HepG2 (cell line): ENCODE results near the gene IFITM10. TPM values are rescaled to one million over a fixed set of nuclear protein-coding genes. Genes with fewer than 3 reads are reported as not detected.

Experiments
- E2F1 ChIP-seq: sonication (generic); formaldehyde crosslinking; IDR thresholded peaks from 2 replicates; pipeline ENCODE4 v1.5.0; 2020; ENCODE audit warnings: missing genetic modification reagents
- ESRRA ChIP-seq: sonication (generic); formaldehyde crosslinking; IDR thresholded peaks from 2 replicates; pipeline ENCODE4 v1.5.1; 2020; ENCODE audit warnings: mild to moderate bottlenecking, low read depth, missing genetic modification reagents
- HOXA9 ChIP-seq: sonication (generic); formaldehyde crosslinking; IDR thresholded peaks from 2 replicates; pipeline ENCODE4 v1.8.1; 2022; ENCODE audit warnings: missing genetic modification reagents, mild to moderate bottlenecking, moderate library complexity, borderline replicate concordance
- NBN ChIP-seq: fragments of 450-650 bp; conservative IDR thresholded peaks from 2 replicates; pipeline ENCODE4 v1.6.1; 2017
- REXO4 ChIP-seq: sonication (generic); formaldehyde crosslinking; IDR thresholded peaks from 2 replicates; pipeline ENCODE4 v1.8.0; 2022; ENCODE audit warnings: missing genetic modification reagents, mild to moderate bottlenecking, borderline replicate concordance
- TEAD3 ChIP-seq: optimal IDR thresholded peaks from 2 replicates; pipeline ENCODE3; 2016; ENCODE audit warnings: borderline replicate concordance
- ZC3H4 ChIP-seq: sonication (generic); formaldehyde crosslinking; IDR thresholded peaks from 2 replicates; pipeline ENCODE4 v1.4.0; 2020; ENCODE audit warnings: missing genetic modification reagents, borderline replicate concordance
- ZFP62 ChIP-seq: sonication (generic); formaldehyde crosslinking; IDR thresholded peaks from 2 replicates; pipeline ENCODE4 v1.4.0; 2020; ENCODE audit warnings: missing genetic modification reagents
- ZNF839 ChIP-seq: sonication (generic); formaldehyde crosslinking; IDR thresholded peaks from 2 replicates; pipeline ENCODE4 v1.4.0; 2020; ENCODE audit warnings: missing genetic modification reagents, mild to moderate bottlenecking, borderline replicate concordance
- polyA plus RNA-seq, 8 experiments: library from polyadenylated mRNA; depleted of rRNA in 3 of 8; stranded (reverse) in 7 of 8; unstranded in 1 of 8; fragments of >200 nt; fragmentation: Illumina TruSeq in 4 of 8; extraction: Trizol in 4 of 8; gene quantifications; 2 replicates each; pipeline versions ENCODE4 v1.2.1 to v1.2.3, GENCODE V29; 2011 to 2016; ENCODE audit warnings: low read depth in 4 of 8, missing spikeins in 1 of 8, mixed read lengths in 1 of 8; ENCODE audit not compliant: insufficient read depth in 1 of 8
- total RNA-seq, 5 experiments: library from RNA; depleted of rRNA; stranded (reverse); fragments of >200 nt; fragmentation: Illumina TruSeq; extraction: Trizol; gene quantifications; 2 replicates each; pipeline ENCODE4 v1.2.3, GENCODE V29; 2016; ENCODE audit warnings: low read depth in 1 of 5
- TF ChIP-seq, protein P1 (sequence below): fragments of 450-650 bp; IDR thresholded peaks from 2 replicates; pipeline ENCODE4 v1.6.1; 2016
- TF ChIP-seq, protein P2 (sequence below): sonication (generic); formaldehyde crosslinking; IDR thresholded peaks from 2 replicates; pipeline ENCODE4 v1.4.0; 2020; ENCODE audit warnings: missing genetic modification reagents, borderline replicate concordance
- TF ChIP-seq, protein P3 (sequence below): sonication (generic); formaldehyde crosslinking; IDR thresholded peaks from 2 replicates; pipeline ENCODE4 v1.4.0; 2020; ENCODE audit warnings: missing genetic modification reagents, borderline replicate concordance
- TF ChIP-seq, protein P4 (sequence below): sonication (generic); formaldehyde crosslinking; IDR thresholded peaks from 2 replicates; pipeline ENCODE4 v1.5.0; 2020; ENCODE audit warnings: mild to moderate bottlenecking, missing genetic modification reagents, borderline replicate concordance

Gene IFITM10
- total and polyA plus RNA-seq, 2 of the 13 experiments (the other 11 are each of a cell fraction or from before 2014, with no cell fraction given) = 0.09 to 0.13 TPM

GRCh38 chr11:1745701-1746320 is 4.6 kb downstream of the IFITM10 start (continued):
- TF ChIP-seq ZNF839 (CRISPR knock-in tag) (no peak), HOXA9 (CRISPR knock-in tag) (0 out of 2 replicates have a peak, but pooled peaks have one; percentile 33), ESRRA (no peak), ZFP62 (CRISPR knock-in tag) (no peak), TEAD3 (CRISPR knock-in tag) (no peak), E2F1 (CRISPR knock-in tag) (no peak), REXO4 (CRISPR knock-in tag) (no peak), NBN (0 out of 2 replicates have a peak, but pooled peaks have one; percentile 6), ZC3H4 (no peak)
- TF ChIP-seq, protein P1, sequence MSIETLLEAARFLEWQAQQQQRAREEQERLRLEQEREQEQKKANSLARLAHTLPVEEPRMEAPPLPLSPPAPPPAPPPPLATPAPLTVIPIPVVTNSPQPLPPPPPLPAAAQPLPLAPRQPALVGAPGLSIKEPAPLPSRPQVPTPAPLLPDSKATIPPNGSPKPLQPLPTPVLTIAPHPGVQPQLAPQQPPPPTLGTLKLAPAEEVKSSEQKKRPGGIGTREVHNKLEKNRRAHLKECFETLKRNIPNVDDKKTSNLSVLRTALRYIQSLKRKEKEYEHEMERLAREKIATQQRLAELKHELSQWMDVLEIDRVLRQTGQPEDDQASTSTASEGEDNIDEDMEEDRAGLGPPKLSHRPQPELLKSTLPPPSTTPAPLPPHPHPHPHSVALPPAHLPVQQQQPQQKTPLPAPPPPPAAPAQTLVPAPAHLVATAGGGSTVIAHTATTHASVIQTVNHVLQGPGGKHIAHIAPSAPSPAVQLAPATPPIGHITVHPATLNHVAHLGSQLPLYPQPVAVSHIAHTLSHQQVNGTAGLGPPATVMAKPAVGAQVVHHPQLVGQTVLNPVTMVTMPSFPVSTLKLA = peak; percentile 89
- TF ChIP-seq, protein P2, sequence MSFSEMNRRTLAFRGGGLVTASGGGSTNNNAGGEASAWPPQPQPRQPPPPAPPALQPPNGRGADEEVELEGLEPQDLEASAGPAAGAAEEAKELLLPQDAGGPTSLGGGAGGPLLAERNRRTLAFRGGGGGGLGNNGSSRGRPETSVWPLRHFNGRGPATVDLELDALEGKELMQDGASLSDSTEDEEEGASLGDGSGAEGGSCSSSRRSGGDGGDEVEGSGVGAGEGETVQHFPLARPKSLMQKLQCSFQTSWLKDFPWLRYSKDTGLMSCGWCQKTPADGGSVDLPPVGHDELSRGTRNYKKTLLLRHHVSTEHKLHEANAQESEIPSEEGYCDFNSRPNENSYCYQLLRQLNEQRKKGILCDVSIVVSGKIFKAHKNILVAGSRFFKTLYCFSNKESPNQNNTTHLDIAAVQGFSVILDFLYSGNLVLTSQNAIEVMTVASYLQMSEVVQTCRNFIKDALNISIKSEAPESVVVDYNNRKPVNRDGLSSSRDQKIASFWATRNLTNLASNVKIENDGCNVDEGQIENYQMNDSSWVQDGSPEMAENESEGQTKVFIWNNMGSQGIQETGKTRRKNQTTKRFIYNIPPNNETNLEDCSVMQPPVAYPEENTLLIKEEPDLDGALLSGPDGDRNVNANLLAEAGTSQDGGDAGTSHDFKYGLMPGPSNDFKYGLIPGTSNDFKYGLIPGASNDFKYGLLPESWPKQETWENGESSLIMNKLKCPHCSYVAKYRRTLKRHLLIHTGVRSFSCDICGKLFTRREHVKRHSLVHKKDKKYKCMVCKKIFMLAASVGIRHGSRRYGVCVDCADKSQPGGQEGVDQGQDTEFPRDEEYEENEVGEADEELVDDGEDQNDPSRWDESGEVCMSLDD (CRISPR knock-in tag) = no peak
- TF ChIP-seq, protein P3, sequence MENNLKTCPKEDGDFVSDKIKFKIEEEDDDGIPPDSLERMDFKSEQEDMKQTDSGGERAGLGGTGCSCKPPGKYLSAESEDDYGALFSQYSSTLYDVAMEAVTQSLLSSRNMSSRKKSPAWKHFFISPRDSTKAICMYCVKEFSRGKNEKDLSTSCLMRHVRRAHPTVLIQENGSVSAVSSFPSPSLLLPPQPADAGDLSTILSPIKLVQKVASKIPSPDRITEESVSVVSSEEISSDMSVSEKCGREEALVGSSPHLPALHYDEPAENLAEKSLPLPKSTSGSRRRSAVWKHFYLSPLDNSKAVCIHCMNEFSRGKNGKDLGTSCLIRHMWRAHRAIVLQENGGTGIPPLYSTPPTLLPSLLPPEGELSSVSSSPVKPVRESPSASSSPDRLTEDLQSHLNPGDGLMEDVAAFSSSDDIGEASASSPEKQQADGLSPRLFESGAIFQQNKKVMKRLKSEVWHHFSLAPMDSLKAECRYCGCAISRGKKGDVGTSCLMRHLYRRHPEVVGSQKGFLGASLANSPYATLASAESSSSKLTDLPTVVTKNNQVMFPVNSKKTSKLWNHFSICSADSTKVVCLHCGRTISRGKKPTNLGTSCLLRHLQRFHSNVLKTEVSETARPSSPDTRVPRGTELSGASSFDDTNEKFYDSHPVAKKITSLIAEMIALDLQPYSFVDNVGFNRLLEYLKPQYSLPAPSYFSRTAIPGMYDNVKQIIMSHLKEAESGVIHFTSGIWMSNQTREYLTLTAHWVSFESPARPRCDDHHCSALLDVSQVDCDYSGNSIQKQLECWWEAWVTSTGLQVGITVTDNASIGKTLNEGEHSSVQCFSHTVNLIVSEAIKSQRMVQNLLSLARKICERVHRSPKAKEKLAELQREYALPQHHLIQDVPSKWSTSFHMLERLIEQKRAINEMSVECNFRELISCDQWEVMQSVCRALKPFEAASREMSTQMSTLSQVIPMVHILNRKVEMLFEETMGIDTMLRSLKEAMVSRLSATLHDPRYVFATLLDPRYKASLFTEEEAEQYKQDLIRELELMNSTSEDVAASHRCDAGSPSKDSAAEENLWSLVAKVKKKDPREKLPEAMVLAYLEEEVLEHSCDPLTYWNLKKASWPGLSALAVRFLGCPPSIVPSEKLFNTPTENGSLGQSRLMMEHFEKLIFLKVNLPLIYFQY (CRISPR knock-in tag) = no peak
- TF ChIP-seq, protein P4, sequence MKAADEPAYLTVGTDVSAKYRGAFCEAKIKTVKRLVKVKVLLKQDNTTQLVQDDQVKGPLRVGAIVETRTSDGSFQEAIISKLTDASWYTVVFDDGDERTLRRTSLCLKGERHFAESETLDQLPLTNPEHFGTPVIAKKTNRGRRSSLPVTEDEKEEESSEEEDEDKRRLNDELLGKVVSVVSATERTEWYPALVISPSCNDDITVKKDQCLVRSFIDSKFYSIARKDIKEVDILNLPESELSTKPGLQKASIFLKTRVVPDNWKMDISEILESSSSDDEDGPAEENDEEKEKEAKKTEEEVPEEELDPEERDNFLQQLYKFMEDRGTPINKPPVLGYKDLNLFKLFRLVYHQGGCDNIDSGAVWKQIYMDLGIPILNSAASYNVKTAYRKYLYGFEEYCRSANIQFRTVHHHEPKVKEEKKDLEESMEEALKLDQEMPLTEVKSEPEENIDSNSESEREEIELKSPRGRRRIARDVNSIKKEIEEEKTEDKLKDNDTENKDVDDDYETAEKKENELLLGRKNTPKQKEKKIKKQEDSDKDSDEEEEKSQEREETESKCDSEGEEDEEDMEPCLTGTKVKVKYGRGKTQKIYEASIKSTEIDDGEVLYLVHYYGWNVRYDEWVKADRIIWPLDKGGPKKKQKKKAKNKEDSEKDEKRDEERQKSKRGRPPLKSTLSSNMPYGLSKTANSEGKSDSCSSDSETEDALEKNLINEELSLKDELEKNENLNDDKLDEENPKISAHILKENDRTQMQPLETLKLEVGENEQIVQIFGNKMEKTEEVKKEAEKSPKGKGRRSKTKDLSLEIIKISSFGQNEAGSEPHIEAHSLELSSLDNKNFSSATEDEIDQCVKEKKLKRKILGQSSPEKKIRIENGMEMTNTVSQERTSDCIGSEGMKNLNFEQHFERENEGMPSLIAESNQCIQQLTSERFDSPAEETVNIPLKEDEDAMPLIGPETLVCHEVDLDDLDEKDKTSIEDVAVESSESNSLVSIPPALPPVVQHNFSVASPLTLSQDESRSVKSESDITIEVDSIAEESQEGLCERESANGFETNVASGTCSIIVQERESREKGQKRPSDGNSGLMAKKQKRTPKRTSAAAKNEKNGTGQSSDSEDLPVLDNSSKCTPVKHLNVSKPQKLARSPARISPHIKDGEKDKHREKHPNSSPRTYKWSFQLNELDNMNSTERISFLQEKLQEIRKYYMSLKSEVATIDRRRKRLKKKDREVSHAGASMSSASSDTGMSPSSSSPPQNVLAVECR (CRISPR knock-in tag) = peak; percentile 5; the same call in 1 of the 2 replicates
